ENCODE results near the gene ZNF439.

GRCh38 chr19:11873762-11874161 lies 25.2 kb downstream of the ZNF439 start:
- no peak for TF ChIP-seq CTCF (IDR thresholded peaks at IDR 0.05; ENCODE audit: low read depth, low read length)
- no peak for TF ChIP-seq EZH2phosphoT487 (IDR thresholded peaks at IDR 0.05; ENCODE audit: low read depth)
